MM.1S (cell line): ENCODE measurements around the gene LAMB2.

Experiments
- DNase-seq: peaks from one replicate; pipeline ENCODE4 v3.0.0-alpha.2; 2015
- H2AFZ ChIP-seq: fragments of 300-600 bp; sonication (generic); 2 replicates; pipeline ENCODE4 v1.6.0; 2016; ENCODE audit warnings: antibody characterized with exemption, low read length
- H3F3A ChIP-seq: fragments of 300-600 bp; sonication (generic); 2 replicates; pipeline ENCODE4 v1.6.1; 2016; ENCODE audit warnings: mild to moderate bottlenecking, antibody characterized with exemption, low read length, moderate library complexity, mixed read lengths; ENCODE audit not compliant: insufficient read depth
- H3K27ac ChIP-seq: fragments of 300-600 bp; sonication (generic); 2 replicates; pipeline ENCODE4 v1.5.1; 2016; ENCODE audit warnings: mild to moderate bottlenecking, low read length
- H3K27me3 ChIP-seq: fragments of 300-600 bp; sonication (generic); replicated peaks from 2 replicates; pipeline ENCODE4 v1.6.0; 2016; ENCODE audit warnings: low read length; ENCODE audit not compliant: insufficient read depth
- H3K36me3 ChIP-seq: fragments of 300-600 bp; sonication (generic); replicated peaks from 2 replicates; pipeline ENCODE4 v1.6.1; 2016; ENCODE audit warnings: mild to moderate bottlenecking, low read length, mixed read lengths; ENCODE audit not compliant: insufficient read depth
- H3K4me1 ChIP-seq: fragments of 300-600 bp; sonication (generic); 2 replicates; pipeline ENCODE4 v1.6.1; 2016; ENCODE audit warnings: low read length, mixed read lengths
- H3K4me2 ChIP-seq: fragments of 300-600 bp; sonication (generic); 2 replicates; pipeline ENCODE4 v1.6.0; 2016; ENCODE audit warnings: low read depth, low read length
- H3K4me3 ChIP-seq: fragments of 300-600 bp; sonication (generic); 2 replicates; pipeline ENCODE4 v1.5.1; 2016; ENCODE audit warnings: low read length, mixed read lengths
- H3K79me2 ChIP-seq: fragments of 300-600 bp; sonication (generic); 2 replicates; pipeline ENCODE4 v1.6.1; 2016; ENCODE audit warnings: mixed run types, low read length, mixed read lengths
- H3K9ac ChIP-seq: fragments of 300-600 bp; sonication (generic); 2 replicates; pipeline ENCODE4 v1.6.1; 2016; ENCODE audit warnings: low read length, mixed read lengths
- H3K9me2 ChIP-seq: fragments of 300-600 bp; sonication (generic); replicated peaks from 2 replicates; pipeline ENCODE4 v1.6.1; 2016; ENCODE audit warnings: mild to moderate bottlenecking, low read length, mixed read lengths; ENCODE audit not compliant: insufficient read depth
- H3K9me3 ChIP-seq: fragments of 300-600 bp; sonication (generic); replicated peaks from 2 replicates; pipeline ENCODE4 v1.6.1; 2016; ENCODE audit warnings: mild to moderate bottlenecking, low read length, mixed read lengths; ENCODE audit not compliant: insufficient read depth
- H4K20me1 ChIP-seq: fragments of 300-600 bp; sonication (generic); 2 replicates; pipeline ENCODE4 v1.6.1; 2016; ENCODE audit warnings: mild to moderate bottlenecking, low read length, moderate library complexity, mixed read lengths; ENCODE audit not compliant: insufficient read depth
- EZH2 ChIP-seq: fragments of 300-600 bp; sonication (generic); optimal IDR thresholded peaks from 2 replicates; pipeline ENCODE3; 2017; ENCODE audit warnings: low read depth, mild to moderate bottlenecking, antibody characterized with exemption, low read length, mixed read lengths
- EZH2phosphoT487 ChIP-seq: fragments of 300-600 bp; sonication (generic); IDR thresholded peaks from 2 replicates; pipeline ENCODE4 v1.6.1; 2018; ENCODE audit warnings: antibody characterized with exemption, low read length
- TF ChIP-seq, protein P1 (sequence below): fragments of 300-600 bp; sonication (generic); IDR thresholded peaks from 2 replicates; pipeline ENCODE4 v1.5.1; 2016; ENCODE audit warnings: antibody characterized with exemption, low read length, mixed read lengths

LAMB2 gene

DNA sequence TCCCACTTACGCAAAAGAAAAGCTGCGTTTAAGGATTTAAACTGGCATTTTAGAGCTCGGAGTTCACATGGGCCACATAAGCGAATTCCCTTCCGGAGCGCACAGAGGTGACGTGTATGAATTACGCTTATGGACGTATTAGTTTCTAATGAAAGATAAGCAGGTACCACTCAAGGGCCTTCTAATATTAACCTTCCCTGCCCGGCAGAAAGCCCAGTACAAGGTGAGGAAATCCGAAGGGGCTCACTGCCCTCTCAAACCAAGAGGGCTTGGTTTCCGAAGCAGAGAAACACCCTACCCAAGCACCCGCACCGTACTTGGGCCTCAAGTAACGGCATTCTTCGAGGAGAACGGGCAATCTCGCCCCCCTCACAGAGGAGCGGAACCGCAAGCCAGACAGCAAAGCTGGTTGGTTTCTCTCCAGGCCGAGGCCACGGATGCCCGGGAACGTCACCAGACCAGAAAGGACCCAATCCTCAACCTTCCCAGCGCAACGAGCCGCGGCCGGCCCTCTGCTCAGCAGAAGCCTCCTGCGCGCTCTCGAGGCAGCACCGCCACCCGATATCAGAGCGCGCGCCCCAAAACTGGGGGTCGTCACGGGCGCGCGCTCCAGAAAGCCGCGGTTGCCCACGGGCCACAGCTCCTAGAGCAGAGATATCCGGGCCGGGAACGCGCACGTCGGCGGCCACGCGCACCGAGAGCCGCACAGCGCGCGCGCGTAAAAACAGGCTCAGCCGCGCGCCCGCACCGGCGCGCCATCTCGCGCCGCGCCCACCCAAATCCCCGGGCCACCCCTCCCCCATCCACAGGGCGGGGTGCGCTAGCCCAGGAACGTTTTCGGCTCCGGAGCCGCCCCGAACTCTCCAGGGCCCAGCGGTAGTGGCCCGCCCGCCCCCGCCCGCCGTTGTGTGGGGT is 39.7 kb downstream of the LAMB2 start:
- H3K9me3 ChIP-seq: no peaks in the 10 kb centered on the region
- peak overlapping the region; percentile 97 for H3K4me3 ChIP-seq
- H3K36me3 ChIP-seq: peaks cover 5% of the 10 kb centered on the region; the same call in 1 of the 2 replicates
- H3K4me2 ChIP-seq: peak overlapping the region; percentile 89
- H3F3A ChIP-seq: peaks cover 25% of the 10 kb centered on the region
- peak overlapping the region; percentile 90 for H3K27ac ChIP-seq
- no peak for TF ChIP-seq EZH2
- no peak for TF ChIP-seq EZH2phosphoT487
- TF ChIP-seq, protein P1, sequence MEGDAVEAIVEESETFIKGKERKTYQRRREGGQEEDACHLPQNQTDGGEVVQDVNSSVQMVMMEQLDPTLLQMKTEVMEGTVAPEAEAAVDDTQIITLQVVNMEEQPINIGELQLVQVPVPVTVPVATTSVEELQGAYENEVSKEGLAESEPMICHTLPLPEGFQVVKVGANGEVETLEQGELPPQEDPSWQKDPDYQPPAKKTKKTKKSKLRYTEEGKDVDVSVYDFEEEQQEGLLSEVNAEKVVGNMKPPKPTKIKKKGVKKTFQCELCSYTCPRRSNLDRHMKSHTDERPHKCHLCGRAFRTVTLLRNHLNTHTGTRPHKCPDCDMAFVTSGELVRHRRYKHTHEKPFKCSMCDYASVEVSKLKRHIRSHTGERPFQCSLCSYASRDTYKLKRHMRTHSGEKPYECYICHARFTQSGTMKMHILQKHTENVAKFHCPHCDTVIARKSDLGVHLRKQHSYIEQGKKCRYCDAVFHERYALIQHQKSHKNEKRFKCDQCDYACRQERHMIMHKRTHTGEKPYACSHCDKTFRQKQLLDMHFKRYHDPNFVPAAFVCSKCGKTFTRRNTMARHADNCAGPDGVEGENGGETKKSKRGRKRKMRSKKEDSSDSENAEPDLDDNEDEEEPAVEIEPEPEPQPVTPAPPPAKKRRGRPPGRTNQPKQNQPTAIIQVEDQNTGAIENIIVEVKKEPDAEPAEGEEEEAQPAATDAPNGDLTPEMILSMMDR: no peak
- H3K27me3 ChIP-seq: no peaks in the 10 kb centered on the region
- peak overlapping the region; percentile 30; the same call in 1 of the 2 replicates for H2AFZ ChIP-seq
- H3K79me2 ChIP-seq: peaks cover 52% of the 10 kb centered on the region
- peaks cover 6% of the 10 kb centered on the region for H4K20me1 ChIP-seq
- DNase-seq: peak; percentile 74
- peak overlapping the region; percentile 90 for H3K9ac ChIP-seq
- no peaks in the 10 kb centered on the region for H3K9me2 ChIP-seq
- peaks cover 4% of the 10 kb centered on the region for H3K4me1 ChIP-seq

GRCh38 chr3:49081429-49081828 is 51.4 kb downstream of the LAMB2 start:
- Histone ChIP-seq H3K27me3 (no peaks in the 10 kb centered on the region), H4K20me1 (peaks cover 6% of the 10 kb centered on the region; the same call in 1 of the 2 replicates), H3F3A (no peaks in the 10 kb centered on the region), H3K4me2 (no peak overlapping the region), H3K36me3 (no peaks in the 10 kb centered on the region; the same call in 1 of the 2 replicates), H2AFZ (no peak overlapping the region), H3K4me3 (no peak overlapping the region), H3K79me2 (peaks cover 92% of the 10 kb centered on the region), H3K4me1 (no peaks in the 10 kb centered on the region), H3K9me3 (no peaks in the 10 kb centered on the region), H3K27ac (no peak overlapping the region), H3K9ac (no peak overlapping the region), H3K9me2 (no peaks in the 10 kb centered on the region)
- TF ChIP-seq, protein P1: no peak
- no peak for TF ChIP-seq EZH2phosphoT487
- no peak for TF ChIP-seq EZH2
- no peak for DNase-seq

DNA sequence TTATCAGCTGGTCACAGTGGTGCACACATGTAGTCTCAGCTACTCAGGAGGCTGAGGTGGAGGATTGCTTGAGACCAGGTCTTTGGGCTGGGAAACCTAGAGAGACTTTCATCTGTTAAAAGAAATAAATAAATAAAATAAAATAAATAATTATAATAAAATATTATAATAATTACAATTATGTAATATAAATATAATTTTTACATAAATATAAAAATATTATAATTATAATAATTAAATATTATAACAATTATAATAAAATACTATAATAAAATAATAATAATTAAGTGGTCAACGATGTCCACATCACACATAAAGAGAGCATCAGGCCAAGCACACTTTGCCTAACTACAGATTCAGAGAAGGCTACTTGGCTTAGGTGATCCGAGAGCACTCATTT is 53.6 kb downstream of the LAMB2 start:
- Histone ChIP-seq H2AFZ (no peak overlapping the region), H3K4me3 (no peak overlapping the region), H3K36me3 (no peaks in the 10 kb centered on the region; the same call in 1 of the 2 replicates), H3K9me3 (no peaks in the 10 kb centered on the region), H3K27me3 (no peaks in the 10 kb centered on the region), H3K79me2 (peaks cover 76% of the 10 kb centered on the region), H3K4me2 (no peak overlapping the region), H3K27ac (no peak overlapping the region), H4K20me1 (peaks cover 6% of the 10 kb centered on the region; the same call in 1 of the 2 replicates), H3K9me2 (no peaks in the 10 kb centered on the region), H3K9ac (no peak overlapping the region), H3F3A (no peaks in the 10 kb centered on the region), H3K4me1 (no peaks in the 10 kb centered on the region)
- DNase-seq: no peak
- TF ChIP-seq EZH2phosphoT487: no peak
- no peak for TF ChIP-seq EZH2
- TF ChIP-seq, protein P1: no peak
